DND-41 (cell line): ENCODE results near the gene CIT.

Experiments used
- ATAC-seq: fragments of 200-7000 bp; cut with Tn5 transposase; 3 replicates; pipeline ENCODE4 v1.9.1; 2021; ENCODE audit warnings: low read depth; ENCODE audit not compliant: insufficient read depth
- DNase-seq: peaks from one replicate; pipeline ENCODE4 v3.0.0-alpha.2; 2020
- H2AFZ ChIP-seq: 2 replicates; pipeline ENCODE4 v1.6.0; 2012; ENCODE audit warnings: low read depth, low read length
- H3K27ac ChIP-seq: 2 replicates; pipeline ENCODE4 v1.5.1; 2012; ENCODE audit warnings: low read length, inconsistent platforms
- H3K27me3 ChIP-seq: fragments of 200-600 bp; sonication (generic); 2 replicates; pipeline ENCODE4 v1.6.0; 2012; ENCODE audit warnings: low read length, mild to moderate bottlenecking, inconsistent platforms; ENCODE audit not compliant: insufficient read depth, poor library complexity
- H3K36me3 ChIP-seq: 2 replicates; pipeline ENCODE4 v1.5.1; 2012; ENCODE audit warnings: low read length, inconsistent platforms; ENCODE audit not compliant: insufficient read depth
- H3K4me1 ChIP-seq: 2 replicates; pipeline ENCODE4 v1.5.1; 2012; ENCODE audit warnings: mild to moderate bottlenecking, low read length; ENCODE audit not compliant: insufficient read depth
- H3K4me2 ChIP-seq: 2 replicates; pipeline ENCODE4 v1.6.0; 2012; ENCODE audit warnings: mild to moderate bottlenecking, moderate library complexity, low read length, inconsistent platforms; ENCODE audit not compliant: insufficient read depth
- H3K4me3 ChIP-seq, 2 experiments: fragments of 200-600 bp in 1 of 2; shearing (Covaris generic) in 1 of 2; 2 replicates each; pipeline ENCODE4 v1.5.1; 2012 to 2016; ENCODE audit warnings: inconsistent platforms in 2 of 2, low read length in 2 of 2, mild to moderate bottlenecking in 2 of 2, low read depth in 1 of 2, moderate library complexity in 1 of 2
- H3K79me2 ChIP-seq: 2 replicates; pipeline ENCODE4 v1.6.0; 2012; ENCODE audit warnings: low read length, inconsistent platforms; ENCODE audit not compliant: insufficient read depth
- H3K9ac ChIP-seq: 2 replicates; pipeline ENCODE4 v1.6.0; 2012; ENCODE audit warnings: low read depth, mild to moderate bottlenecking, inconsistent platforms, low read length, moderate library complexity
- H3K9me3 ChIP-seq: 2 replicates; pipeline ENCODE4 v1.5.1; 2012; ENCODE audit warnings: low read length, moderate library complexity, mild to moderate bottlenecking, inconsistent platforms; ENCODE audit not compliant: insufficient read depth, severe bottlenecking
- H4K20me1 ChIP-seq: 2 replicates; pipeline ENCODE4 v1.6.0; 2012; ENCODE audit warnings: low read length; ENCODE audit not compliant: insufficient read depth
- CTCF ChIP-seq: IDR thresholded peaks from 2 replicates; pipeline ENCODE4 v1.5.1; 2012; ENCODE audit warnings: borderline replicate concordance, low read length, moderate library complexity, mild to moderate bottlenecking; ENCODE audit not compliant: poor library complexity, severe bottlenecking; ENCODE audit errors: extremely low read depth
- EZH2 ChIP-seq: IDR thresholded peaks from 3 replicates; pipeline ENCODE4 v1.6.1; 2012; ENCODE audit warnings: borderline replicate concordance, low read depth, mild to moderate bottlenecking, moderate library complexity, low read length, inconsistent platforms; ENCODE audit not compliant: severe bottlenecking

CIT gene

GRCh38 chr12:119819322-119819721, 57.8 kb downstream of the CIT start:
- DNase-seq (no peak), ATAC-seq (no peak)
- Histone ChIP-seq H3K79me2 (peaks cover 25% of the 10 kb centered on the region), H3K4me1 (no peaks in the 10 kb centered on the region), H3K4me3 (no peak overlapping the region), H3K27ac (no peak overlapping the region), H3K4me2 (no peak overlapping the region), H2AFZ (no peak overlapping the region), H3K9ac (no peak overlapping the region), H3K27me3 (no peaks in the 10 kb centered on the region), H3K9me3 (no peaks in the 10 kb centered on the region), H4K20me1 (peaks cover 4% of the 10 kb centered on the region; the same call in 1 of the 2 replicates), H3K36me3 (peaks cover 75% of the 10 kb centered on the region)
- no peak for TF ChIP-seq CTCF
- TF ChIP-seq EZH2: no peak

GRCh38 chr12:119817546-119818343, 59.4 kb downstream of the CIT start:
- H3K36me3 ChIP-seq: peaks cover 77% of the 10 kb centered on the region

GRCh38 chr12:119809023-119809422, 68.1 kb downstream of the CIT start:
- TF ChIP-seq EZH2: no peak
- TF ChIP-seq CTCF: no peak
- no peak overlapping the region for H3K4me3 ChIP-seq
- no peak for ATAC-seq

More at GRCh38 chr12:119817546-119818343, 59.4 kb downstream of the CIT start:
- no peak overlapping the region for H3K4me2 ChIP-seq
- H3K27me3 ChIP-seq: no peaks in the 10 kb centered on the region
- no peaks in the 10 kb centered on the region for H3K9me3 ChIP-seq
- peaks cover 4% of the 10 kb centered on the region; the same call in 1 of the 2 replicates for H4K20me1 ChIP-seq
- H3K9ac ChIP-seq: no peak overlapping the region
- no peak overlapping the region for H3K27ac ChIP-seq
- DNase-seq (no peak), ATAC-seq (no peak)
- no peaks in the 10 kb centered on the region for H3K4me1 ChIP-seq
- no peak overlapping the region for H3K4me3 ChIP-seq
- H2AFZ ChIP-seq: no peak overlapping the region
- no peak for TF ChIP-seq CTCF
- TF ChIP-seq EZH2: no peak
- H3K79me2 ChIP-seq: peaks cover 26% of the 10 kb centered on the region

More at GRCh38 chr12:119809023-119809422, 68.1 kb downstream of the CIT start:
- no peak overlapping the region for H2AFZ ChIP-seq
- no peaks in the 10 kb centered on the region for H3K4me1 ChIP-seq
- H3K27ac ChIP-seq: no peak overlapping the region
- no peak for DNase-seq
- no peaks in the 10 kb centered on the region for H3K27me3 ChIP-seq
- peaks cover 4% of the 10 kb centered on the region; the same call in 1 of the 2 replicates for H4K20me1 ChIP-seq
- no peak overlapping the region for H3K4me2 ChIP-seq
- H3K79me2 ChIP-seq: peaks cover 45% of the 10 kb centered on the region
- H3K9ac ChIP-seq: no peak overlapping the region
- H3K9me3 ChIP-seq: peaks cover 7% of the 10 kb centered on the region
- peaks cover 81% of the 10 kb centered on the region for H3K36me3 ChIP-seq
